GM19099 (cell line): ENCODE data around the gene CEP152.

Experiments used
- POLR2A ChIP-seq: IDR thresholded peaks from 3 replicates; pipeline ENCODE4 v1.6.1; 2011; ENCODE audit warnings: low read depth; ENCODE audit not compliant: insufficient read length; ENCODE audit errors: extremely low read depth

Gene CEP152

GRCh38 chr15:48814286-48814685 is 3.4 kb upstream of the CEP152 start:
- no peak for TF ChIP-seq POLR2A

- no peak for TF ChIP-seq POLR2A
Observed at GRCh38 chr15:48811325-48811958, 573 bp upstream of the CEP152 start.

GRCh38 chr15:48806151-48806550 is 4.7 kb downstream of the CEP152 start:
- TF ChIP-seq POLR2A: no peak

GRCh38 chr15:48805591-48805990 is 5.3 kb downstream of the CEP152 start:
- no peak for TF ChIP-seq POLR2A

GRCh38 chr15:48803877-48804276 is 7.0 kb downstream of the CEP152 start:
- TF ChIP-seq POLR2A: no peak

GRCh38 chr15:48802867-48803266 is 8.0 kb downstream of the CEP152 start:
- TF ChIP-seq POLR2A: no peak

GRCh38 chr15:48802257-48802656 is 8.6 kb downstream of the CEP152 start:
- TF ChIP-seq POLR2A: no peak

GRCh38 chr15:48800811-48801455 is 9.9 kb downstream of the CEP152 start:
- no peak for TF ChIP-seq POLR2A

- no peak for TF ChIP-seq POLR2A
Observed at GRCh38 chr15:48800245-48800644, 10.6 kb downstream of the CEP152 start.

- TF ChIP-seq POLR2A: no peak
Observed at GRCh38 chr15:48798319-48798718, 12.6 kb downstream of the CEP152 start.

GRCh38 chr15:48796930-48797329 is 13.9 kb downstream of the CEP152 start:
- TF ChIP-seq POLR2A: no peak

GRCh38 chr15:48796521-48796920 is 14.3 kb downstream of the CEP152 start:
- TF ChIP-seq POLR2A: no peak

- no peak for TF ChIP-seq POLR2A
Observed at GRCh38 chr15:48795901-48796300, 15.0 kb downstream of the CEP152 start.

- no peak for TF ChIP-seq POLR2A
Observed at GRCh38 chr15:48794697-48795134, 16.2 kb downstream of the CEP152 start.

- TF ChIP-seq POLR2A: no peak
Observed at GRCh38 chr15:48792408-48792807, 18.5 kb downstream of the CEP152 start.

- no peak for TF ChIP-seq POLR2A
Observed at GRCh38 chr15:48785712-48786111, 25.2 kb downstream of the CEP152 start.

- no peak for TF ChIP-seq POLR2A
Observed at GRCh38 chr15:48785195-48785594, 25.7 kb downstream of the CEP152 start.

- TF ChIP-seq POLR2A: no peak
Observed at GRCh38 chr15:48784756-48785155, 26.1 kb downstream of the CEP152 start.

- TF ChIP-seq POLR2A: no peak
Observed at GRCh38 chr15:48782911-48783310, 28.0 kb downstream of the CEP152 start.
